Glutamatergic neuron (in vitro differentiated cells): ENCODE data around the gene DCTN3. TPM values are rescaled to one million over a fixed set of nuclear protein-coding genes. Genes with fewer than 3 reads are reported as not detected.

Source experiments
- DNase-seq: peaks from one replicate; pipeline ENCODE4 v3.0.0; 2022
- H3K27ac Mint-ChIP-seq: one replicate; pipeline ENCODE4 v1.8.0; 2020; ENCODE audit warnings: mild to moderate bottlenecking, mixed read lengths, inconsistent platforms; ENCODE audit not compliant: unreplicated experiment
- H3K27me3 Mint-ChIP-seq: one replicate; pipeline ENCODE4 v1.8.0; 2020; ENCODE audit warnings: mild to moderate bottlenecking, moderate library complexity, mixed read lengths, inconsistent platforms; ENCODE audit not compliant: unreplicated experiment
- H3K36me3 Mint-ChIP-seq: one replicate; pipeline ENCODE4 v1.8.0; 2020; ENCODE audit warnings: mild to moderate bottlenecking, mixed read lengths, inconsistent platforms; ENCODE audit not compliant: unreplicated experiment
- H3K4me1 Mint-ChIP-seq: one replicate; pipeline ENCODE4 v1.8.0; 2020; ENCODE audit warnings: mild to moderate bottlenecking, low read depth, mixed read lengths, inconsistent platforms; ENCODE audit not compliant: unreplicated experiment
- H3K4me3 Mint-ChIP-seq: one replicate; pipeline ENCODE4 v1.8.0; 2020; ENCODE audit warnings: mild to moderate bottlenecking, mixed read lengths, inconsistent platforms; ENCODE audit not compliant: unreplicated experiment
- H3K9me3 Mint-ChIP-seq: one replicate; pipeline ENCODE4 v1.8.0; 2020; ENCODE audit warnings: mild to moderate bottlenecking, moderate library complexity, mixed read lengths, inconsistent platforms; ENCODE audit not compliant: unreplicated experiment
- total RNA-seq: library from RNA; stranded (reverse); fragmentation: NEBNext Ultra II Directional; extraction: Animal tissue kit (Norgen Biotek cat#: 25700); gene quantifications from one replicate; pipeline ENCODE4 v1.2.1, GENCODE V29; 2021; ENCODE audit not compliant: unreplicated experiment
- TF ChIP-seq, protein P1 (sequence below): fragments of 200-600 bp; sonication (generic); IDR thresholded peaks from one replicate; pipeline ENCODE4 v1.5.0; 2021; ENCODE audit not compliant: partially characterized antibody, unreplicated experiment

The DCTN3 gene
- total RNA-seq, 1 donor from 2014 or later: 119 TPM

DNA sequence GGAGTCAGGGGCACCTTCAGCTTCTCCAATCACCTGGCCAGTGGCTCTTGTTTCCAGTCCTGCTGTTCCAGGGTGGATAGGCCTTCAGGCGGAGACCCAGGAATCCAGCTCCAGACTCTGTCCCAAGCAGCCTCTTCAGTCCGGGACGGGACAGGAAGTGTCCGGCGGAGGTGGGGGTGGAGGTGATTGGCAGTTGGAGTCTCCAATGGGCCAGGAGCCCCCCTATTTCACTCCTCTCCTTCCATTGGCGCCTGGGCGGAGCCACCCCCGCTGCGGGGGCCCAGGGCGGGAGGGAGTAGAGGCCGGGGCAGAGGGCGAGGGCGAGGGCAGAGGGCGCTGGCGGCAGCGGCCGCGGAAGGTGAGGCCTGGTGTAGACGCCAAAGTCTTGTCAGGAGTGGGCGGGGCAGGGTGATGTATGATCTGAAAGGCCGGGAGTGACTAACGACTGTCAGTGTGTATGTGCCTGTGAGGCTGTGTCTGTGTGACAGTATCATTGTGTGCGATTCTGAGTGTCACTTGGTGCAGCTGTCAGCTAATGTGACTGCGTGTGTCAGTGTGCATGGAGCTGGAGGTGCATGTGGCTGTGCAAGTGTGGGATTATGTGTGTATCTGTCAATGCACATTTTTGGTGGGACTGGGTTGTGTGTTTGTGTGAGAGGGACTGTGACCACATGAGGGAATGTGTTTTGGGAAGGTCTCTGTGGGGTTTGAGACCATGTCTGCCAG lies 31.7 kb upstream of the DCTN3 start, which contains the start of gene IL11RA:
Gene IL11RA (plus strand): TSS at position 310 of the 726 bp plus-strand sequence. CDS start 3,033 bp downstream, outside the sequence.
- Mint-ChIP-seq H3K27ac (peak within 1 kb of the TSS; percentile 48), H3K36me3 (peaks cover 8% of the 10 kb centered on the region), H3K27me3 (peaks cover 7% of the 10 kb centered on the region), H3K9me3 (peaks cover 8% of the 10 kb centered on the region), H3K4me3 (peak within 1 kb of the TSS; percentile 77), H3K4me1 (peaks cover 31% of the 10 kb centered on the region)
- TF ChIP-seq, protein P1, sequence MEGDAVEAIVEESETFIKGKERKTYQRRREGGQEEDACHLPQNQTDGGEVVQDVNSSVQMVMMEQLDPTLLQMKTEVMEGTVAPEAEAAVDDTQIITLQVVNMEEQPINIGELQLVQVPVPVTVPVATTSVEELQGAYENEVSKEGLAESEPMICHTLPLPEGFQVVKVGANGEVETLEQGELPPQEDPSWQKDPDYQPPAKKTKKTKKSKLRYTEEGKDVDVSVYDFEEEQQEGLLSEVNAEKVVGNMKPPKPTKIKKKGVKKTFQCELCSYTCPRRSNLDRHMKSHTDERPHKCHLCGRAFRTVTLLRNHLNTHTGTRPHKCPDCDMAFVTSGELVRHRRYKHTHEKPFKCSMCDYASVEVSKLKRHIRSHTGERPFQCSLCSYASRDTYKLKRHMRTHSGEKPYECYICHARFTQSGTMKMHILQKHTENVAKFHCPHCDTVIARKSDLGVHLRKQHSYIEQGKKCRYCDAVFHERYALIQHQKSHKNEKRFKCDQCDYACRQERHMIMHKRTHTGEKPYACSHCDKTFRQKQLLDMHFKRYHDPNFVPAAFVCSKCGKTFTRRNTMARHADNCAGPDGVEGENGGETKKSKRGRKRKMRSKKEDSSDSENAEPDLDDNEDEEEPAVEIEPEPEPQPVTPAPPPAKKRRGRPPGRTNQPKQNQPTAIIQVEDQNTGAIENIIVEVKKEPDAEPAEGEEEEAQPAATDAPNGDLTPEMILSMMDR: no peak
- DNase-seq: peak; percentile 64

- no peak for DNase-seq
- Mint-ChIP-seq H3K4me1 (peaks cover 27% of the 10 kb centered on the region), H3K4me3 (peak overlapping the region; percentile 77), H3K27ac (peak overlapping the region; percentile 46), H3K9me3 (peaks cover 8% of the 10 kb centered on the region), H3K36me3 (peaks cover 8% of the 10 kb centered on the region), H3K27me3 (peaks cover 7% of the 10 kb centered on the region)
- TF ChIP-seq, protein P1: no peak
Measured at GRCh38 chr9:34651321-34651720, 31.0 kb upstream of the DCTN3 start.

- Mint-ChIP-seq H3K36me3 (peaks cover 8% of the 10 kb centered on the region), H3K27me3 (peaks cover 8% of the 10 kb centered on the region), H3K4me1 (peaks cover 28% of the 10 kb centered on the region), H3K9me3 (peaks cover 6% of the 10 kb centered on the region), H3K27ac (no peak overlapping the region), H3K4me3 (no peak overlapping the region)
- TF ChIP-seq, protein P1: no peak
- no peak for DNase-seq
Measured at GRCh38 chr9:34650816-34651215, 30.5 kb upstream of the DCTN3 start.

DNA sequence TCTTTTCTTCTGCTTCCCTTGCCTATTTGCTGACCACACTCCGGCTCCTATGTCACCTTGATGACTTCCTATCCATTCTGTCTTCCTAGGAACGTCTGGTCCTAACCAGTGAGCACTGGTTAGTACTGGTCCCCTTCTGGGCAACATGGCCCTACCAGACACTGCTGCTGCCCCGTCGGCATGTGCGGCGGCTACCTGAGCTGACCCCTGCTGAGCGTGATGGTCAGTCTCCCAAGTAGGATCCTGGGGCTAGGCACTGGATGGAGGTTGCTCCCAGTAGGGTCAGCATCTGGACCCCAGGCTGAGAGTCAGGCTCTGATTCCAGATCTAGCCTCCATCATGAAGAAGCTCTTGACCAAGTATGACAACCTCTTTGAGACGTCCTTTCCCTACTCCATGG lies 28.4 kb upstream of the DCTN3 start:
- Mint-ChIP-seq H3K27ac (no peak overlapping the region), H3K27me3 (peaks cover 10% of the 10 kb centered on the region), H3K9me3 (peaks cover 6% of the 10 kb centered on the region), H3K4me3 (peak overlapping the region; percentile 52), H3K36me3 (peaks cover 8% of the 10 kb centered on the region), H3K4me1 (peaks cover 23% of the 10 kb centered on the region)
- no peak for DNase-seq
- TF ChIP-seq, protein P1: no peak

- peaks cover 10% of the 10 kb centered on the region for H3K27me3 Mint-ChIP-seq
- H3K36me3 Mint-ChIP-seq: peaks cover 8% of the 10 kb centered on the region
- H3K4me3 Mint-ChIP-seq: peak overlapping the region; percentile 91
- peaks cover 6% of the 10 kb centered on the region for H3K9me3 Mint-ChIP-seq
- DNase-seq: no peak
- peaks cover 16% of the 10 kb centered on the region for H3K4me1 Mint-ChIP-seq
- no peak overlapping the region for H3K27ac Mint-ChIP-seq
- TF ChIP-seq, protein P1: no peak
Measured at GRCh38 chr9:34647651-34648050, 27.4 kb upstream of the DCTN3 start.
